Lung (tissue), 12 donors: Measurements from ENCODE around the gene ANKFN1. TPM values are rescaled to one million over a fixed set of nuclear protein-coding genes. Genes with fewer than 3 reads are reported as not detected.
A peak's percentile ranks its signal among the peaks of the same experiment; 100 is the strongest.

ENCODE experiments used
- ATAC-seq: fragments of 200-7000 bp; cut with Tn5 transposase; one replicate; pipeline ENCODE4 v1.9.1; 2020; ENCODE audit warnings: moderate number of reproducible peaks; ENCODE audit not compliant: insufficient read depth, low FRiP score
- DNase-seq, 3 donors: peaks; one replicate each; pipeline ENCODE4 v3.0.0-alpha.2; 2013 to 2017
- H3K27ac ChIP-seq, 2 donors: one replicate each; pipeline ENCODE4 v1.5.1; 2013; ENCODE audit warnings: mild to moderate bottlenecking in 2 of 2, moderate library complexity in 2 of 2, control low read depth in 1 of 2, inconsistent platforms in 1 of 2, low read depth in 1 of 2, low read length in 1 of 2
- H3K27me3 ChIP-seq, 3 donors: one replicate each; pipeline ENCODE4 v1.5.1; 2013; ENCODE audit warnings: low read length in 2 of 3; ENCODE audit not compliant: control insufficient read depth in 3 of 3, insufficient read depth in 3 of 3
- H3K36me3 ChIP-seq, 4 donors: one replicate each; pipeline ENCODE4 v1.5.1; 2013; ENCODE audit warnings: low read length in 4 of 4, mild to moderate bottlenecking in 1 of 4, moderate library complexity in 1 of 4; ENCODE audit not compliant: control insufficient read depth in 4 of 4, insufficient read depth in 4 of 4
- H3K4me1 ChIP-seq, 5 donors: one replicate each; pipeline ENCODE4 v1.5.1; 2013; ENCODE audit warnings: low read length in 5 of 5, mild to moderate bottlenecking in 2 of 5, moderate library complexity in 1 of 5; ENCODE audit not compliant: control insufficient read depth in 5 of 5, insufficient read depth in 5 of 5
- H3K4me3 ChIP-seq: one replicate; pipeline ENCODE4 v1.5.1; 2013; ENCODE audit warnings: mild to moderate bottlenecking, control low read depth, moderate library complexity
- H3K9ac ChIP-seq, 2 donors: one replicate each; pipeline ENCODE4 v1.5.1; 2013; ENCODE audit warnings: low read length in 2 of 2, control low read depth in 1 of 2; ENCODE audit not compliant: insufficient read depth in 1 of 2
- H3K9me3 ChIP-seq, 4 donors: one replicate each; pipeline ENCODE4 v1.5.1; 2013; ENCODE audit warnings: low read length in 3 of 4, mild to moderate bottlenecking in 1 of 4, moderate library complexity in 1 of 4; ENCODE audit not compliant: control insufficient read depth in 4 of 4, insufficient read depth in 3 of 4
- WGBS, 2 donors: extraction: QIAGEN DNeasy Blood & Tissue Kit; methylation state at CpG; one replicate each; pipeline ENCODE4 v1.1.7; 2013; 5-methylcytosine and 5-hydroxymethylcytosine counted together
- polyA plus RNA-seq, 2 donors: library from polyadenylated mRNA; stranded (reverse); fragments of 200-250 nt; gene quantifications; one replicate each; pipeline ENCODE4 v1.2.1, GENCODE V29; 2013
- total RNA-seq, 2 donors: library from RNA; depleted of rRNA in 1 of 2; stranded (reverse); fragments of >200 nt in 1 of 2; gene quantifications; one replicate each; pipeline ENCODE4 v1.2.1, GENCODE V29; 2014 to 2021
- TF ChIP-seq, protein P1 (sequence below): IDR thresholded peaks from 2 replicates; pipeline ENCODE4 v1.5.1; 2012; ENCODE audit warnings: mild to moderate bottlenecking; ENCODE audit errors: control extremely low read depth, extremely low read depth
- donor health status: control.
- donor health status: control.
- donor health status: Bipolar disorder and iron deficiency.
- donor health status: healthy.
- donor health status: DM: yes; HTN: yes; CAD: no.

ANKFN1 gene
- total and polyA plus RNA-seq, 4 donors = 0.39 to 8.5 (median 3.4) TPM

GRCh38 chr17:56260376-56261002 lies 107.2 kb downstream of the ANKFN1 start:
- Histone ChIP-seq H3K36me3 (no peaks in the 10 kb centered on the region), H3K27me3 (no peaks in the 10 kb centered on the region), H3K9me3 (peaks cover 0 to 2% (median 0%) of the 10 kb centered on the region in 4 donors), H3K9ac (no peak overlapping the region), H3K4me3 (no peak overlapping the region), H3K27ac (no peak overlapping the region), H3K4me1 (no peaks in the 10 kb centered on the region)
- WGBS, 2 donors = 88 to 93% methylated on average over 7 of the region's 7 CpGs
- no peak for ATAC-seq
- TF ChIP-seq, protein P1, sequence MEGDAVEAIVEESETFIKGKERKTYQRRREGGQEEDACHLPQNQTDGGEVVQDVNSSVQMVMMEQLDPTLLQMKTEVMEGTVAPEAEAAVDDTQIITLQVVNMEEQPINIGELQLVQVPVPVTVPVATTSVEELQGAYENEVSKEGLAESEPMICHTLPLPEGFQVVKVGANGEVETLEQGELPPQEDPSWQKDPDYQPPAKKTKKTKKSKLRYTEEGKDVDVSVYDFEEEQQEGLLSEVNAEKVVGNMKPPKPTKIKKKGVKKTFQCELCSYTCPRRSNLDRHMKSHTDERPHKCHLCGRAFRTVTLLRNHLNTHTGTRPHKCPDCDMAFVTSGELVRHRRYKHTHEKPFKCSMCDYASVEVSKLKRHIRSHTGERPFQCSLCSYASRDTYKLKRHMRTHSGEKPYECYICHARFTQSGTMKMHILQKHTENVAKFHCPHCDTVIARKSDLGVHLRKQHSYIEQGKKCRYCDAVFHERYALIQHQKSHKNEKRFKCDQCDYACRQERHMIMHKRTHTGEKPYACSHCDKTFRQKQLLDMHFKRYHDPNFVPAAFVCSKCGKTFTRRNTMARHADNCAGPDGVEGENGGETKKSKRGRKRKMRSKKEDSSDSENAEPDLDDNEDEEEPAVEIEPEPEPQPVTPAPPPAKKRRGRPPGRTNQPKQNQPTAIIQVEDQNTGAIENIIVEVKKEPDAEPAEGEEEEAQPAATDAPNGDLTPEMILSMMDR = no peak
- no peak for DNase-seq

DNA sequence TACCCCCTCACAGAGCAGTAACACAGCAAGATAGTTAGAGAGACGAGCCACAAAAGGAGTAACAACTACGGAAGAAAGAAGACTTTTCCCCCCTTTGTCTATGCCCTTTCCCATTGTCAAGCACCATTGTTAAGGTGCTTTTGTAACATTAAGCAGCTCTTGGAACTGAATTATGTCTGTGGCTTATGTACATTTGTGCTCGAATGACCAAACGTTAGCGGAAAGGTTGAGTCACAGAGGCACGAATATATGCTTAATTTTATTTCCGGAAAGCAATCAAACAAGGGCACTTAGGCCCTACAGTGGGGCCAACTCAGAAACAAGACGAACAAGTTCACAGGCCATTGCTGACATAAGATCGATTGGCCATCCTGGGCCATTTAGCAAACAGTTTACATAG lies 109.5 kb downstream of the ANKFN1 start:
- no peaks in the 10 kb centered on the region for H3K36me3 ChIP-seq
- no peak overlapping the region for H3K27ac ChIP-seq
- no peaks in the 10 kb centered on the region for H3K4me1 ChIP-seq
- ATAC-seq (no peak), DNase-seq (peak in 2 of 3 donors; percentile 20 to 29)
- H3K9ac ChIP-seq = no peak overlapping the region
- no peaks in the 10 kb centered on the region for H3K27me3 ChIP-seq
- H3K4me3 ChIP-seq = no peak overlapping the region
- 60 to 79% methylated on average over 9 of the region's 9 CpGs for WGBS, 2 donors
- TF ChIP-seq, protein P1 = no peak
- no peaks in the 10 kb centered on the region for H3K9me3 ChIP-seq

DNA sequence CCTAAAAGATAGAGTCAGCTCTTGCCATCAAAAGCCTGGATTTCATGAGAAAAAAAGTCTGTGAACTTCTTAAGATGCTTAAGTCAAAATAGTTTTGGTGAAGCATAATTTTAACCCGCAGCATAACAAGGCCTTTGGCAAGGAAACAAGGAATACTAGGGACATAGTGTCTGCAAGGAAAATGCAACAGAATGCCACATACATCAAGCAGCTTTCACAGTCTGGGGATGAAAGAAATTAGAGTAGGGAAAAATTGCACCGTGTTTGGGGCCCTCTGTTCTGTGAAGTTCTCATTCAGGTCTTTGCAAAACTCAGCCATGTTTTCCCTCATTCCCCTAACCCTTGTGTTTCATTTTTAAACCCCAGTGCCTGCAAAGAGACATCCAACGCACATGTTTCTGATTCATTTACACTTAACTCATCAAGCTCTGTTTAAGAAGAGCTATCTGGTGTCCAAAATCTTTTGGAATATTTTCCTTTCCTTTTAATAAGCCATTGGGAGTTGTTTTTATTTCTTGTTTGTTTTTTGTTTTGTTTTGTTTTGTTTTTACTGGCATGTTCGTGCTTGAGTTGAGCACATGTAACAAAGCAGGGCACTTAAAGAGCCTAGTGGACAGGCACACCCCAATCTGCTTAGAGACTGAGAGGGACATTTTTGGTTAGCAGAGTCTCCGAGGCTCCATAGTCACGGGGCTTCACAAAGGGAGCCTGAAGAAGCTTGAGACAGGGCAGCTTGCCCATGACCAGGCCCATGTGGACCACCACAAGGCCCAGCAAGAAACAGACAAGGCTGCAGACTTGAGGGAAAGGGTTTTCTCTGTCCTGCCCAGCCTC lies 116.5 kb downstream of the ANKFN1 start:
- DNase-seq (peak in 1 of 3 donors; percentile 5), ATAC-seq (no peak)
- Histone ChIP-seq H3K36me3 (no peaks in the 10 kb centered on the region), H3K4me1 (no peaks in the 10 kb centered on the region), H3K27ac (no peak overlapping the region), H3K9me3 (no peaks in the 10 kb centered on the region), H3K4me3 (no peak overlapping the region), H3K9ac (no peak overlapping the region), H3K27me3 (no peaks in the 10 kb centered on the region)
- TF ChIP-seq, protein P1 = no peak
- WGBS, 2 donors = 75 to 90% methylated on average over 6 of the region's 6 CpGs
